SK-N-DZ (cell line): ENCODE measurements around the gene UBQLN1. TPM values are rescaled to one million over a fixed set of nuclear protein-coding genes. Genes with fewer than 3 reads are reported as not detected.
"Not testable (repeated sequence)": the region's sequence is repeated elsewhere in the genome, so short reads cannot be mapped to it uniquely, and the experiment has no call there.

Experiments used
- DNase-seq: peaks from one replicate; pipeline ENCODE4 v3.0.0-alpha.2; 2015; ENCODE audit warnings: low spot score
- polyA plus RNA-seq, 2 experiments: library from polyadenylated mRNA; depleted of rRNA; stranded (reverse); fragments of >200 nt; gene quantifications; 2 replicates each; pipeline ENCODE4 v1.2.3, GENCODE V29; 2014

The UBQLN1 gene
- 50.2 and 53.3 TPM in 2 replicates for polyA plus RNA-seq (2014; cell fraction: cytosol; rRNA removed)
- polyA plus RNA-seq (2014; cell fraction: nucleus; rRNA removed): 26.3 and 41.4 TPM in 2 replicates

DNA sequence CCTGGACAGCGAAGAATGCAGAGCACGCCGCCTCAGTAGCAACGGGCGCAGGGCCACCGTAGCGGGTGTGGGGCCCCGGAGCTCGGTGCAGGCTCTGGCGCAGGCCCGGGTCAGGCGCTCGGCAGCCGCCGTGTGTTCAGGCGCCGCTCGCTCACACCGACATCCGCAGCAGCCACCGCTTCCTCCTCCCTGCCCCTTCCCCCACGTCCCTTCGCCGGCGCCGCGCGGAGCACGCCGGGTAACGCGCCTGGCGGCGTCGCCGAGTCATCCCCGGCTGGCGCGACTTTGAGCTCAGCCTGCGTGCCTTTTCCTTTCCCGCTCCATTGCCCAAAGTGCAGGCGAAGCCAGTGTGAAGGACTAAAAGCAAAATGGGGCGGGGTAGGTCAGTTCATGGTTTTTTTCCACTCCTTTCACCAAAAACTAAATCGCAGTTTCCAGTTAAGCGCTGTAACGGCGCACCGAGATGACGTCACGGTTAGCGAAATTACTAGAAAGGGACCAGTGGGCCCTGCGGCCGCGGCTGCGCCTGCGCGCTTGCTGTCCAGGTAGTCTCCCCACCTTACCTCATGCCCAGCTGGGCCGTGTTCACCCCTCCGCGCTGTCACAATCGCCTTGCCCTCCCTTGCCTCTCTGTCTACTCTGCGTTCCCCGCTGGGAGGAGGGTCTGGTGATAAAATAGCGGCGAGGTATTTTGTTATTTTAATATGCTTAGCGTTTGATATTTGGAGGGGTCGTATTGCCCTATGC lies at the start of gene UBQLN1:
Gene UBQLN1, minus strand, starts transcription at position 191 of the 747 bp plus-strand sequence. CDS start 279 bp downstream, outside the sequence.
- peak; percentile 91 for DNase-seq

DNA sequence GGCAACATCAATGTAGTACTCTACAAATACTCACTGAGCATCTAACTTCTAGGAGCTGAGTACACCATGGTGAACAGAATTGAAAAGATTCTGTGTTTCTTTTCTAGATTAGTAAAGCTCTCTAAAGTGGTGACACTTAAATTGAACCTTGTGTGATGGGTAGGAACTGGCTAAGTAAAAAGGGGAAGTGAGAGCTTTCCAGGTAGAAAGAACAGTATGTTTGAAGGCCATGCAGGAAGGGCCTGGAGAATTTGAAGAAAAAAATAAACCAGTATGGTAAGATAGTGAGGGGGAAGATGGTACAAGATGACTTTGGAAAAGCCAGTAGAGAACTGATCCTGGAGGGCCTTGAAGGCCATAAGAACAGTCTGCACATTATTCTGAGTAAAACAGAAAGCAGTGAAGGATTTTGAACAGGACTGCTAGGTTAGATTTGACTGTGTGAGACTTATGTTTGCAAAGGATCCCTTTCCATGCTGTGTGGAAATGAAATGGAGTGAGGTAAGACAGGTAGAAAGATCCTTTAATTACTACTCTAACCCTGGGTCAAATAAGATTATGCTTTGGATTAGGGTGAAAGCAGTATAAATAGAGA lies 46.7 kb upstream of the UBQLN1 start:
- no peak for DNase-seq

DNA sequence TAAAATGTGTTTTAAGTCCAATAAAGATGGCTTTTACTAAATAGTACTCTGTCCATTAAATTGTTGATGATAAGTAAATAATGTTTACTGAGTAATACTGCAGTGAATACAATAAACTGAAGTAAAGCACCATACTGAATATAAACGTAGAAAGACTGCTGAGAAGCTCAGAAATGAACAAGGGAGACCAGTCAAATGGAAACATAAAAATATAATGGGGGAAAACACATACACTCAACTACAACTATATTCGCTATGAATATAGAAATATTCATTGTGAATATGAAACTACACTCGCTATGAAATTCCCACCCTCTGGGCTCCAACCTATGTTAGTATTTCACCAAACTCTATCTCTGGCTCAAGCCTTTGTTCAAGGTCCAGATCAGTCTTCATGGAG lies 41.9 kb upstream of the UBQLN1 start:
- DNase-seq: no peak

DNA sequence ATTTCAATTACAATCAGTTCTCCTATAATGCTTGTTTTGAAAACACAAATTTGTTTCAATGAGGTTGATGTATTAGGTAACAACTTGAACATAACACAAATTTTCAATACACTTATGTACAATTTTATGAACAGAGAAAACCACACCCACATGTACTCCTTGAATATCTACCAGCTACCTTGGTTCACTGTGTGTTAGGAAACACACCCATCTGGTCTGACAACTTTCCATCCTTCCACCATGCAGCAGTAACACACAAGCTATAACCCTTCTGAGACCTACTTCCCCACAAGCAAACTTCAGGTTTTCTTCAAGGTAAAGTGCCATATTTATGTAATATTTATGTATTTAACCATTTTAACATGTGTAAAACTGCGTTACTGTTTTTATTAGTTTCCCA lies 36.4 kb upstream of the UBQLN1 start:
- no peak for DNase-seq

DNA sequence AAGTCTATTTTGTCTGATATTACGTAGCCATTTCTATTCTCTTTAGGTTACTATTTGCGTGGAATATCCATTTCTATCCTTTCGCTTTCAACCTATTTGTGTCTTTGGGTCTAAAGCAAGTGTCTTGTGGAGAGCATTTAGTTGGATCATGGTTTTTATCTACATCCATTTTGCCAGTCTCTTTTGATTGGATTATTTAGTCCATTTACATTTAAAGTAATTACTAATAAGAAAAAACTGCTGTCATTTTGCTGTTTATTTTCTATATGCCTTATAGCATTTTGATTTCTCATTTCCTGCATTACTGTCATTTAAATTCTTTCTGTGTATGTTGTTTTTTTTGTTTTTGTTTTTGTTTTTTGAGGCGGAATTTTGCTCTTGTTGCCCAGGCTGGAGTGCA lies 26.0 kb upstream of the UBQLN1 start:
- no peak for DNase-seq

DNA sequence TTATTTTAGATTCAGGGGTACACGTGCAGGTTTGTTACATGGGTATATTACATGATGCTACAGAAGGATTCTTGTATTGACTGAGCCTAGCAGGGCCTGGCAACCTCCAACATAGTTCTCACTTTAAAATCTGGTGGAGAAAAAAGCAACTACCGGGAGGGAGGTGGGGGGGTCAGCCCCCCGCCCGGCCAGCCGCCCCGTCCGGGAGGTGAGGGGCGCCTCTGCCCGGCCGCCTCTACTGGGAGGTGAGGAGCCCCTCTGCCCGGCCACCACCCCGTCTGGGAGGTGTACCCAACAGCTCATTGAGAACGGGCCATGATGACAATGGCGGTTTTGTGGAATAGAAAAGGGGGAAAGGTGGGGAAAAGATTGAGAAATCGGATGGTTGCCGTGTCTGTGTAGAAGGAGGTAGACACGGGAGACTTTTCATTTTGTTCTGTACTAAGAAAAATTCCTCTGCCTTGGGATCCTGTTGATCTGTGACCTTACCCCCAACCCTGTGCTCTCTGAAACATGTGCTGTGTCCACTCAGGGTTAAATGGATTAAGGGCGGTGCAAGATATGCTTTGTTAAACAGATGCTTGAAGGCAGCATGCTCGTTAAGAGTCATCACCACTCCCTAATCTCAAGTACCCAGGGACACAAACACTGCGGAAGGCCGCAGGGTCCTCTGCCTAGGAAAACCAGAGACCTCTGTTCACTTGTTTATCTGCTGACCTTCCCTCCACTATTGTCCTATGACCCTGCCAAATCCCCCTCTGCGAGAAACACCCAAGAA lies 21.0 kb upstream of the UBQLN1 start:
- not testable (repeated sequence) for DNase-seq

DNA sequence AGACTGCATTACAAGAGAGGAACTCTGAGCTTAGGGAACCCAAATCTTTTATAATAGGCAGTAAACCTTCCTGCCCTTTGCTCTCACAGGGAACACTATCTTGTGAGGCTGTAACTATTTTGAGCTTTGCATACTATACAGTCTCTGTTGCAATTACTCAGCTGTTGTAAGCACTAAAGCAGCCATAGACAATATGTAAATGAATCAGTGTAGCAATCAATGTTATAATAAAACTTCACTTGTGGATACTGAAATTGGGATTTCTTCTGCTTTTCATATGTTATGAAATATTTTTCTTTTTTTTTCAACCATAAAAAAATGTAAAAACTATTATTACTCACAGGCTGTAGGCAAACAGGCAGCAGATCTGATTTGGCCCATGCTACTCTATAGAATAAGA lies 16.7 kb upstream of the UBQLN1 start:
- DNase-seq: no peak

DNA sequence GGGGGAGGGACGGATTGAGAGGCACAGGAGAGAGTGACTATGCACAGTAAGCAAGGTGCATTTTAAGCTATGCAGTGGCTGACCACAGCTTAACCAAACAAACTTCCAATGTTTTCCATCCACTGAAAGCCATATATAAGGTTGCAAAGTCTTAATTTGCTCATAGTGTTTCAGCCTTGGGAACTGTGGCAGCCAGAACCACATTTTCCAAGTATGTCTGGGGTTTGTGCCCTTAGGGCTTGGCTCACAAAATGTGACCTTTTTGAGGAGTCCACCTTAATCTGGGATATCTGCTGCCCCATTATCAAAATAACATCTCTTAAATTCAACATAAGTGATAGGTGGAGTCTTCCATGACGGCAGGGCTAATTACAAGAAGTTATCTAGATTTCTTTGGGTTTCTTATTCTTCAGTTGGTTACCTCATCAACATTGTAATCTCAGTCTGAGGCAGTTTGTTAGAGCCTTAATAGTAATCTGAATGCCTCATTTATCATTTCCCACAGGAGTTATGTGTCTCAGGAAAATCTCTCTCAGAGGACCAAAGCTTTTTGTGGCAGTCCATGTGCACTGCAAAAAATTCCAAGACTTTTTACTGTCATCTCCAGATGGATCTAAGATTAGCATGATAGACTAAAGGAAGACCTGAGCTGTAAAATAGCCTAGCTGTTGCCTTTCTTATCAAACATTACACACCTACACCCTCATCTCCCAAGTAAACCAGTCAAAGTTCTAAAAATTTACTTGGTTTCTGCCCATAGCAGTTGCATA lies 15.2 kb upstream of the UBQLN1 start:
- DNase-seq: no peak

DNA sequence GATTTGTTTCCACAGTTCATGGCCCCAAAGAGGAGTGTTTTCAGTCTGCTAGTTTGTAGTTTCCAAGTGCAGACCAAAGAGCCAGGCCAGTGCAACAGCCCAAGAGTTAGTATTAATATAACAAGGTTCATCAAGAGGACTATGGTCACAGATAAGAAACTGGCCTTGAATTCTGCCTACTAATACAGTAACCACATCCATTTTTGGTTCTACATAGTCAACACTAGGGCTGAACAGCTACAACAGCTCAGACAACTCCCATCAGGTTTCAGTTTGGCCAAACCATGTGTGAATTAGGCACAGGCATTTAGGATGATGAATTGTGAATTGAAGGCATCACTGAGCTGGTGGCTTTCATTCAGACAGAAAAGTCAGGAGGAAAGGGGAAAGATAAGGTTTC lies 13.8 kb upstream of the UBQLN1 start:
- DNase-seq: no peak

DNA sequence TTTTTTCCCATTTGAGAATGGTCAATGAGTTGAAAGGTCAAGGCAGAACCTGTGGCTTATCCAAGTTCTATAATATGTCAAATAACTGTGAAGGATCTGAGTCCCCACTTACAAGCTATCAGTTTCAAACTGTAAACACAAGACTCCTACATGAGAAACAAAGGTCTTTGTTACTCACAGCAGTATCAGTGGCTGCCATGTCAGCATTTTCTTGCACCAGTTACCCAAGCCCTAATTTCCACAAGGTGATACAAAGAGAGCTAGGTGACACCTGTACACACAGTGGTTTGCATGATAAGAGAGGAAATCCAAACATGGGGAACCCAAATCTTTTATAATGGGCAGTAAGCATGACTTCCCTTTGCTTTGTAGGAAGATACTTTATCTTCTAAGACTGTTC lies 8.0 kb upstream of the UBQLN1 start:
- DNase-seq: no peak

DNA sequence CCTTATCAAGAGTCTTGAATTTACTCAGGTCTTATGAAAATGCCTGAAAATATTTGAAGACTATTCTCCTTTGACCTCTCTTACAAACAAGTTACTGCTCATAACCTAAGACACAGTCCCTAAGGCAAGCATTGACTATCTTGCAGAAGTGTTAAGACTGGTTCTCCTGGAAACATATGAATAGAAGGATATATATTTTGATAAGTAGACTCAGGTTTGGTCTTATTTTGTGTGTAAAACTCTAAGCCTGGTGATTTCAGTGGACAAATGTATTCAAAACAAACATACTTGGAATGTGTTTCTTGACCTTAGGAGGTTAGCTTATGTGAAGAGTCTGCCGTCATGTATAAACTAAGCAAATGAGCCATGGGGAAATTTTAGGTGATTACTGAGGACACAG lies 7.5 kb upstream of the UBQLN1 start:
- DNase-seq: no peak

DNA sequence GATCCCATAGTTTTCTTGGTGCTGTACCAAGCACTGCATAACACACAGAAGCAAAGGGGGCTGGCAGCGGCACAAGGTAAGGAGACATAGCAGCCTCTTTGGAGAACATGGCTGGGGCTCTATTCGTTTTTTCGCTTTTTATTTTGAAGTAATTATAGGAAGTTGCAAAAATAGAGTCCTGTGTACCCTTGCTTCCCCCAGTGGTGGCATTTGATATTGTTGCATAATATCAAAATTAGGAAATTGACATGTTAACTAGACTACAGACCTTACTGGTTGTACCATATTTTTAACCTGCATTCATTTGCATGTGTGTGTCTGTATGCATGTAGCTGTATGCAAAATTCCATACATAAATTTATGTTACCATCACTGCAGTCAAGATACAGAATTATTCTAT lies 6.6 kb upstream of the UBQLN1 start:
- no peak for DNase-seq

DNA sequence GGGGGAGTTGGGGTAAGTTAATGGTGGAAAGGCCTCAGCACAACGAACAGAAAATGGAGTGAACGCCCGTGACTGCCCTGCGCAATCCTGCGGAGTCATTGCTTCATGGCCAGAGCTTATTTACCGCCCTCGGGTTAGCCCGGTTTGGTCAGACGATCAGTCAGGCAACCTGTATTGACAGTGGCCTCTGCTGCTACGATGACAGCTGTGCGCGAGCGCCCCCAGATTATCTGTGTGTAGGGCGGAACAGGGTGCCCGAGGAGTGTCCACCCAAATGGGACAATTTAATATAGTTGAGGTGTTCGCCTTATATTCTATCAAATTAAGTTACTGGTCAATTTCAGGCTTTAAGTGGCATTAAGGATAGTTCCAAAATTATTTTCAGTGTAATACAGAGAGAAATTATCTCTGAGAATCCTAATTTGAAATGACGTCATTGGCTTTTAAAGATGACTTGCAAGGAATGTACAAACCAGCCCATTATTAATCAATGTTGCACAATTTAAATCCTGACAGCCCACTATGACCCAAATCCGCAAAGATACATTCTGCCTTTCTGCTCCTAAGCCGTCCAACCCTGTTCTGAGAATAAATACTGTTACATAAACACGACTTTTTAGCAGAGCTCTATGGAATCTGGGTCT lies 879 bp upstream of the UBQLN1 start:
- peak; percentile 57 for DNase-seq

DNA sequence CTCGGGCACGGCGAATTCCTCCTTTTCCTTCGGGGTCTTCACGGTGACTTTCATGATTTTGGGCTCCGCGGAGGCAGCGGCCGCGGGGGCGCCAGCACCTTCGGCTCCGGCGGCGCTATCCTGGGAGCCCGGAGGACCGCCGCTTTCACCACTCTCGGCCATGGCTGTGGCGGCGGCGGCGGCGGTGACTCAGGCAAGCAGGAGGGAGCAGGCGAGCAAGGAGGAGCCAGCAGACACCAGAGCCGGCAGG lies 315 bp downstream of the UBQLN1 start:
- DNase-seq: no peak

DNA sequence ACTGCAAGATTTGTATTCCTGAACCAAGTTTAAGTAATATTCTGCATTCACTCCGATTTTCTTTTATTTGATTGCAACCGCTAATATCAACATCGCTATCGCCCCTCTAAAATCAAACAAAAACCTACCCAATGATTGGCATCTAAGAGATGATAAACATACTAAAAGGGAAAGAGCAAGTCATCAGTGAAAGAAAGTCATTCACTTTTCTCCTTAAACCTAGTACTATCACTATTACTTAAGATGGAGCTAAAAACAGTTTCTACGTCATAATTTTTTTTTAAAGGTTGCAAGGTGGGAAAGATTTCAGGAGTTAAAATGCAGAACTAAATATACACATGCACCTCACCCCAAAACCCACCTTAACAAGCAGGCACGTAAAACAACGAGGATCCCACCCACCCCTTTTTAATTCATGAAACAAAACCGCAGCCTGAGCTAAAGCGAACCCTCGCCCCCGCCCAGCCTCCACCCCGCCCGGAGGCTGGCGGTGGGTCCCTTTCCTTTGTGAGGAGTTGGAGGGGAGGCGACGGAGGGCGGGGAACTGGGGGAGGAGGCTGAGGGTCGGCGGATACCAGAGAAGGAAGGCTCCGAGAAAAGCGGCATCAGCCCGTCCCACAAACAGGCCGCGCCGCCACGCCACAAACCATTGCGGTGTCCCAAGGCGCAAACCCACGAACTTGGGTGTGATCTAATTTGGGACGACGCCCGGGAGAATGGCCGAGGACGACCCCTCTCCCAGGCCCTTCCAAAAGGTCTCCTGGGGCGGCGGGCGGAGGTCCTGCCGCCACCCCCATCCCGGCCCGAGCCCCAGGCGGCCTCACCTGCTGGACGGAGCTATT lies 861 bp downstream of the UBQLN1 start:
- peak; percentile 63 for DNase-seq

DNA sequence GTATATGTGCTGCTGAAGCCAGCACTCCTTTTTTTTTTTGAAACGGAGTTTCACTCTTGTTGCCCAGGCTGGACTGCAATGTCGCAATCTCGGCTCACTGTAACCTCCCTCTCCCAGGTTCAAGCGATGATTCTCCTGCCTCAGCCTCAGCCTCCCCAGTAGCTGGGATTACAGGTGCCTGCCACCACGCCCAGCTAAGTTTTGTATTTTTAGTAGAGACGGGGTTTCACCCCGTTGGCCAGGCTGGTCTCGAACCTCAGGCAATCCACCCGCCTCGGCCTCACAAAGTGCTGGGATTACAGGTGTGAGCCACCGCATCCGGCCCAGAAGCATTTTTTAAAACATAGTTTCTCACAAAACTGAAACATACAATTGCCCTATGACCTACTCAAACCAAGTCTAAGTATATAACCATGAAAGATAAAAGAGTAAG lies 2.5 kb downstream of the UBQLN1 start:
- not testable (repeated sequence) for DNase-seq

DNA sequence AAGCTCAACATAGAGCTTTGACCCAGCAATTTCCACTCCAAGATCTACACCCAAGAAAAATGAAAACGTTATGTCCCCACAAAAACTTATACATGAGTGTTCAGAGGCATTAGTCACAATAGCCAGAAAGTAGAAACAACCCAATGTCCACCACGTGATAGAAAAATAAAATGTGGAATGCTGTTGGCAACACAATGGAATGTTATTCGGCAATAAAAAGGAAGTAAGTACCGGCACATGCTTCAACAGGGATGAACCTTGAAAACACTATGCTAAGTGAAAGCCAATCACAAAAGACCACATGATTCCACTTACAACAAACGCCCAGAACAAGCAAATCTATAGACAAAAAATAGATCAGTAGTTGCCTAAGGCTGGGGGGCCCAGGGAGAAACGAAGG lies 6.0 kb downstream of the UBQLN1 start:
- DNase-seq: no peak

DNA sequence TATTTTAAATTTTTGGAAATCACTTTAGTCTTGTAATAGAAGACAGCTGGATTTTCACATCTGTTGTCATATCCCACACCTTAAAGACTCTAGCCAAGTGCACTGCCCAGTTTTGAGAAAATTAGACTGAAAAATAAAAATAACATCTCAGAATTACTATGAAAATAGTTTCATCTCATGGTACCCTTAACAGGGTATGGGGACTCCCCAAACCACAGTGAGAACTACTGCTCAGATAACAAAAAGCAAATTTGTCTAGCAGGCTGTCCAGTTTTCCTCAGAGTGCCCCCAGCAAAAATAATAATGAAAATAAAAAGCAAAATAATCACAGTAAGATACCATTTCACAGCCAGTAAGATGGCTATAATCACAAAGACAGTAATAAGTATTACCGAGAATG lies 6.5 kb downstream of the UBQLN1 start:
- no peak for DNase-seq

DNA sequence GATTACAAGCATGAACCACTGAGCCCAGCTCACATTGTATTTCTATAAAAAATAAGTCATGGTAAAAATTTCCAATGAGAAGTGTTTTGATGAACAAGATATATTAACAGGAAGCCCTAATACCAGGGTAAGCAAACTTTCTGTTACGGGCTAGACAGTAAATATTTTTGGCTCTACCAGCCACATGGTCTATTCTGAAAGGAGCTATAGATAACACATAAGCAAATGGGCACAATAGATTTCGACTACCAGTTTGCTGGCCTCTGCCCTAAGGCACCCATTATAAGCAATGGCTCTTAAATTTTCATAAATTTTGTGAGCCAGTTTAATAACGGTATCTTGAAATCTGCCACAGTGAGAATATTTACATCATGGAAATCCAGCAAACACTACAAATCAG lies 8.1 kb downstream of the UBQLN1 start:
- no peak for DNase-seq

DNA sequence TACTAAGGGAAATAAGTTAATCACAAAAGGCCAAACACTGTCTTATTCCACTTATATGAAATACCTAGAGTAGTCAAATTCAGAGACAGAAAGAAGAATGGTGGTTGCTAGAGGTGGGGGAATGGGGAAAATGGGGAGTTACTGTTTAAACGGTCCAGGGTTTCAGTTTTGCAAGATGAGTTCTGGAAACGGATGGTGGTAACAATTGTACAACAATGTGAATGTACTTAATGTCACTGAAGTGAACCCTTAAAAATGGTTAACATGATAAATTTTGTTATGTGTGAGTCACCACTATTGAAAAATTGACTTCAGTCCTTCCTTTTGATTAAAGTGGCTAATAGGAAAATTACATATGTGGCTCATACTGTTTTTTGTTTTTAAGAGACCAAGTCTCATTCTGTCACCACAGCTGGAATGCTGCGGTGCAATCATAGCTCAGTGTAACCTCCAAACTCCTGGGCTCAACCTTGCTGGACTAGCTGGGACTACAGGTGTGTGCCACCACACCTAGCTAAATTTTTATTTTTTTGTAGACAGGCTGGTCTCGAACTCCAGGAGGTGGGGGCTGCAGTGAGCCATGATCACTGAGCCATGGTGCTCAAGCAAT lies 8.7 kb downstream of the UBQLN1 start:
- no peak for DNase-seq
